WI38 (cell line): ENCODE results near the gene NDRG4.

Experiments
- H3K4me3 ChIP-seq: 2 replicates; pipeline ENCODE4 v1.5.1; 2011; ENCODE audit warnings: low read depth, mild to moderate bottlenecking, control low read depth, low read length
- CTCF ChIP-seq: IDR thresholded peaks from 2 replicates; pipeline ENCODE4 v1.5.1; 2012; ENCODE audit warnings: low read depth, mild to moderate bottlenecking, control low read depth, low read length

NDRG4 gene

GRCh38 chr16:58542291-58542690 is 42.3 kb downstream of the NDRG4 start:
- TF ChIP-seq CTCF: no peak
- no peak overlapping the region for H3K4me3 ChIP-seq

GRCh38 chr16:58543685-58544084 is 43.7 kb downstream of the NDRG4 start:
- TF ChIP-seq CTCF: no peak
- no peak overlapping the region for H3K4me3 ChIP-seq

- TF ChIP-seq CTCF: no peak
- H3K4me3 ChIP-seq: no peak overlapping the region
Observed at GRCh38 chr16:58548378-58548777, 48.4 kb downstream of the NDRG4 start.

GRCh38 chr16:58551496-58551895 is 51.6 kb downstream of the NDRG4 start:
- TF ChIP-seq CTCF: no peak

GRCh38 chr16:58556678-58557077 is 56.7 kb downstream of the NDRG4 start:
- TF ChIP-seq CTCF: no peak
- H3K4me3 ChIP-seq: no peak overlapping the region

More at GRCh38 chr16:58551496-58551895, 51.6 kb downstream of the NDRG4 start:
- H3K4me3 ChIP-seq: no peak overlapping the region
